ENCODE data around the gene IFIT1. TPM values are rescaled to one million over a fixed set of nuclear protein-coding genes. Genes with fewer than 3 reads are reported as not detected.
A peak's percentile ranks its signal among the peaks of the same experiment; 100 is the strongest.
"Not testable (repeated sequence)": the region's sequence is repeated elsewhere in the genome, so short reads cannot be mapped to it uniquely, and the experiment has no call there.

Gene IFIT1
- total RNA-seq, 1 donor from 2014 or later: 5.7 TPM

DNA sequence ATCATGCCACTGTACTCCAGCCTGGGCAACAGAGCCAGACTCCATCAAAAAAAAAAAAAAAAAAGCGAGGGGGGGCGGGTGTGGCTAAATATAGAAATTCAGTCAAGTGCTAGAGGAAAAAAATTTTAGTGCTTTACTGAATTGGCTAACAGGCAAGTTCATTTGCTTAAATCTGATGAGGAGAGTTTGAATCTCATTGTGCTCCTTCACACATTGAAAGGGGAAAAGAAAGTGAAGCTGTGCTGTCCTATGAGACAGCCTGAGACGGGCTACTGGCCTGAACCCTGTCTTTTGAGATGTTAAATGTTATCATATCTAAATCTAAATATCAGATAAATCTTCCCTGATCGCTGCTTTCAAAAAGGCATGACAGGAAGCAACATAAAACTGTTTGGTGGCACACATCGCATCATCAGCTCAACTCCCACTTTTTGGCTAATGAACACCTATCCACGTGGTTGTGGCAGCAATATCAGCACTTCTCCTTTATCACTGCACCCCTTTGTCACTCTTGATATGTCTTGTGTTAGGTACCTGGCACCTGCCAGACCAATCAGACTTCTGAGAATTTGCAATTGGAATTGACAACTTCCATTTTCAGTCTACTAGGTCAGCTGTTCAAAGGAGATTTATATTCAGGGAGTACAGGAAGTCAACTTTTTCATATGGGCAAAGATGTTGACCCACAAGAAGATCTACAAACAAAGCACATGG is 28.5 kb upstream of the IFIT1 start:
- FAIRE-seq: no peak
- no peak for DNase-seq (ENCODE audit: low spot score in 2 of 2)

- FAIRE-seq: no peak
- DNase-seq (ENCODE audit: low spot score in 2 of 2): no peak
Observed at GRCh38 chr10:89364531-89364930, 27.9 kb upstream of the IFIT1 start.

DNA sequence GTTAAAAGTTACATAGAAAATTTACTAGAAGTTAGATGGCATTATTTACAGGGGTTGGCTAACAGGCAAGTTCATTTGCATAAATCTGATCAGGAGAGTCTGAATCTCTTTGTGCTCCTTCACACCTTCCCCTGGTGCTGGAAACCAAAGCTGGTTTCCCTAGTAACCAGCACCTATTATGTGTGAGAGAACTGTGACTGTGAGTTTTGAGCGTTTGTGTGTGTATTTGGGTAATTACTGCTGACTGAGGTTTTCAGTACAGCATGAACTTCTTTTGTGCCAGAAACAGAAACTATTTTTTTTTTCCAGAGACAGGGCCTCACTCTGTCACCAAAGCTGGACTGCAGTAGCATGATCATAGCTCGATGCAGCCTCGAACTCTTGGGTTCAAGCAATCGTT is 24.9 kb upstream of the IFIT1 start:
- FAIRE-seq (no peak), DNase-seq (ENCODE audit: low spot score in 2 of 2) (no peak)

GRCh38 chr10:89368129-89368528 is 24.3 kb upstream of the IFIT1 start:
- FAIRE-seq: no peak
- DNase-seq (ENCODE audit: low spot score in 2 of 2): no peak

DNA sequence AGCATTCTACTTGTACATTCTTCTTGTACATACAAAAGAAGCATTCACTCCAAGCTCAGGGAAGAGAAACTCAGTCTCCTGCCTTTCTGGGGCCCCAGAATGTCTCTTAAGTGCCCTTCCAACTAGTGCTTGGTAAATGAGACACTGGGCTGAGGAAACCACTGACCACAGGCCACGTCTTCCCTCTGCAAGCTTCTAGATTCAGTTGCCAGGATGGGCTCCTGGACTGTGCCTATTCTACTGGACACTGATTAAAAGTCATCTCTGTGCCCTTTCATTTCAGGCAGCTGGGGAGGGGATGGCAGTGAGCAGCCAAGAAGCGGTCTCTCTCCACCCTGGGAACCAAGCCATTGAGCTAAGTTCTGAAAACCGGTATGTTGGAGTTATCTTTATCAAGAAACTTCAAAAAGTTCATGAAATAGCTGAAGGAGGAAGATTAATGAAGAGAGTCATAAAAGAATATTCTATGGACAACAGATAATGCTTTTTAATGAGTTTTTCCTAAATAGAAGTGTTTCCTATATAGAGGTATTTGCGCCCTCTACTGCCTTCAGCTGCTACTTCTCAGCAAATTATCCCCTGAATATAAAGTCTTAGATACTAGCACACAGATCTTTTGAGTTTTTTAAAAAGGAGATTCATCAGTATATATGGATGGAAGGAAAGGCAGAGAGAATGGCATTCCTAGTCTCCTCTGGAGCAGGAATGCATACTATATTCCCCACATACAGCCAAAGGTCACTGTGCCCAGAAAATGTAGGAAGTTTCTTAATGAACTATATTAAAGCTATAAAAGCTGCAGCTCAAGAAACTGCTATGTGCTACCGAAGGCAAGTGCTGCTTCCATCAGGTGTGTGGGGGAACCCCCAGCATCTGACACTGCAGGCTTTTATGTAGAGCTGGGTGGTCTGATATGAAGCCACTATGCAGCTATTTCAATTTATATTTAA is 23.0 kb upstream of the IFIT1 start:
- DNase-seq (ENCODE audit: low spot score in 2 of 2) (no peak), FAIRE-seq (no peak)

DNA sequence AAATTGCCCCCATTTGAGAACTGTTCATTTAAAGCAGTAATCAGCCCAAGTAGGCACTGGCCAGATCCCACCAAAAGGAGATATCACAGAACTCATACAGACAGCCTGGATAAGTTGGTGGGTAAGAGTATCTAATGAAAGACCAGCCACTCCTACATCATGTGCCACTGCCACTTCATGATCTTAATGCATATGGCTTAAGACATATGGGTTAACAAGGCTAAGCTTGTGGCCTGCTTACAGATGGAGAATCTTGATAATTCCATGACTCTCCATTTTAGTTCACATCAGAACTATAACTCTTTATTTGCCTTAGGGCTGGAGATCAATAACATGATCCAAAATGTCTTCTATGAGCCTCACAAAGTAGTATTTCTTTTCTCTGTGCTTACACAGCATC is 21.3 kb upstream of the IFIT1 start:
- DNase-seq (ENCODE audit: low spot score in 2 of 2) (no peak), FAIRE-seq (no peak)

DNA sequence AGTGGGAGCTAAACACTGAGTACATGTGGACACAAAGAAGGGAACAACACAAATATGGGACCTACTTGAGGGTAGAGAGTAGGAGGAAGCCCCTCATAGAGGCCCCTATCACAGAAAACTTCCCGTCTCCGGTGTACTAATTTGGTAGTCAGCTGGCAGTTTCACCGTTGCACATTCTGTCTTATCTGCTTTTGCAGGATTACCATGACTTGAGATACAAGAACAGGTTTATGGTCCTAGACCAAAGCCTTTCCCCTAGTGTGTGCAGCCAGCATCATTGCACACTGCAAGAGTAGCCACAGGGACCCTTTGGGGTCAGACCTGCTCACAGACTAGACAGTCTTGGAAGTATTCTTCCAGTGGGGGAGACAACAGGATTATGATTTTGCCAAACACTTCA is 20.4 kb upstream of the IFIT1 start:
- FAIRE-seq: no peak
- DNase-seq (ENCODE audit: low spot score in 2 of 2): no peak

DNA sequence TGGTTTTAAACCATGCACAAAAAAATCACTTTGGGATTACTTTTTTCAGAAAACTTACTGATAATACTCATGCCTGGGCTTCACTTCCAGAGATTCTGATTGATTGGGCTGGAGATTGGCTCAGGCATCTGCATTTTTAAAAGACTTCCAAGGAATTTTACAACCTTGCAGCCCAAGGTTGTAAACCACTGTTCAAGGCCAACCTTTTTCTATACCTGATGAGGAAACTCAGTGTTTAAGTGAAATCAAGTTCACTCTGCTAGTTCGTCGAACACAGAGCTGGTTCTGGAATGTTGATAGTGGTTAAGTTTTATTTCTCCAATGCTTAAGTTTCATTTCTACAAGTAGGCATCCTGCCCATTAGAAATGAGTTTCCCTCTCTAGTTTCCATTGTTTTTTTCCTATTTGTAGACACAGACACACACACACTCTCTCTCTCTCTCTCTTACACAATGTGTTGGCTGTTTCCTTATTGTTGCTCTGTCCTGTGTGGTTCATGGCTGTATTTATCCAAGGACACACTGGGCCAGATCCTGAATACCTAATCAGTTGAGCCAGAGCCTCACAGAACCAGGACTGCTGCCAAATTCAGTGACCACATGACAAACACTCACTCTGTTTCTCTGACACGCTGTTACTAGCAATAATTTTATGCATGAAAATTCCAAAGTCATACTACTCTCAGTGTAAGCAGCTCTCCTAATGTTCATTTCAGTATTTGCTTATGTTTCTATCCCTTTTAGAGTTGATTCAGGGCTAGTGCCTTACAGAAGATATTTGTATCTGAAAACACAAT is 18.3 kb upstream of the IFIT1 start:
- peak; percentile 49 to 66 for DNase-seq (ENCODE audit: low spot score in 2 of 2)
- FAIRE-seq: peak; percentile 94

DNA sequence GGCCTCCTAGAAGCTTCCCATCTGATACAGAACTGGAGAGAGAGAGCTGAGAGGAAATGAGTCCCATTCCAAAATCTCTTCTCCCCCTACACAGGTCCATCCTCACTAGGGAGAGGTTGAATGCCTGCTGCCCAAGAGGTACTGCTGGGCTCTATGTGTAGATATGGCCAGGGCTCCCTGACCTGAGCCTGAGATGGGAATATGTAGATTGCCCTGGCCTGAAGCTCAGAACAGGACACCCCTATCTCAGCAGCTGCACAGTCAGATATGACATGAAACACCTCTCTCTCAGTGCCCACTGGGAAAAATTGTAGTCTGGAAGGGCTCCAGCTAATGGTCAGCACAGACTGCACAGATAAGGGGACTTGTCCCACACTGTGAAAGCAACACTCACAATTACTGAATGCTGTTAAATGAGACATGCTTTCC is 17.7 kb upstream of the IFIT1 start:
- DNase-seq (ENCODE audit: low spot score in 2 of 2) (no peak), FAIRE-seq (no peak)

DNA sequence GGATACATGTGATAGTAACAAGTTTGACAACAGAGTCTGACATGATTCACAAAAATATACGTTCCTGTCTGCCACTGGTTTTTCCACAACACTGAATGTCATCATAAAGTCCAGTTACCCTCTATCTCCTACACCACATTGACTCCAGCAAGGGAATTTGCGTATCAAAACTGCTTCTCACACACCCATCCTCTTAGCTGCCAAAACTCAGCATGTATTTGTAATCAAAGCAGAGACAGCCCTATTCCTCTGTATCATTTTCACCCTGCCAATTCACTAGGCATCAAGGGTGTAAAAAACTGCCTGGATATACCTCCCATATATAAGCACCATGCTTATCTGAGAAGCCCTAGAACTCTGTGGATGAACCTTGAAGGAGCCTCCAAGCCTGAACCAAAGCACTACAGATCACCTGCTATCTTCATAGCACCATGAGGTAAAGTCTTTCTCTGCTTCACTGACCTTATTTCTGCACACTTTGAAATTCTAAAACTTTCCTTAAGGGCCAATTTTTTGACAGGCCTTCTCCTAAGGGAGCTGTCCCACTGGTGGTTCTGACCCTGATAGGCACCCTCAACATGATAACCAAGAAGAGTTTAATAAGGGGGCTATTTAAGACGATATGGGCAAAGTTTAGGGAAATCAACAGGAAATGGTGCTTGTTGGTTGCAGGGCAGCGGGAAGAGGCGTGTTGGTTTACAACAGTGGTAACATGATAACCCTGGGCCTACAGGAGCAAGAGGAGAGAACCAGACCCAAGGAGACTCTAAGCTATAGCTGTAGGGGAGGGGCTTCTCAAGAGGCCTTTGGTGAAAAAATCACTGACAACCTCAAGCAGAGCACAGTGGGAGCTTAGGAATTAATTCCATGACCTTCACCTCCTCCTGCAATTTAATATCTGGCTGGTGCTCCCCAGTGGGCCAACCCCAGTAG is 14.5 kb upstream of the IFIT1 start, which contains the start of gene IFIT1B:
TSS of gene IFIT1B (plus strand) at position 352 of the 933 bp plus-strand sequence. CDS start at position 432, 80 bp downstream.
- DNase-seq (ENCODE audit: low spot score in 2 of 2) (no peak), FAIRE-seq (no peak)

DNA sequence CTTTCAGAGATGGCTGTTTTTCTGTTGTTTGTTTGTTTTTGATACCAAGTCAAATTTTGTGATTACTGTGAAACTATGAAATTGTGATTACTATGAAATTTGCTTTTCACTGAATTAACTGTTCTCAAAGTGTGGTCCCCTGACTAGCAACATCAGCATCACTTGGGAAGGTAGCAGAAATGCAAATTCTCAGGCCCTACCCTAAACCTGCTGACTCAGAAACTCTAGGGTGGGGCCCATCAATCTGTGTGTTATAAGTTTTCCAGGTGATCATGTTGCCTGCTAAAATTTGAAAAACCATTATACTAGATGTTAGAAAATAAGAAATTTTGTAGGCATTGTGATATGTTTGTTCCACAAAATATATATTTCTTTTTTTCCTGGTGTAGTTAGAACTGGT is 13.3 kb upstream of the IFIT1 start:
- FAIRE-seq (no peak), DNase-seq (ENCODE audit: low spot score in 2 of 2) (no peak)

DNA sequence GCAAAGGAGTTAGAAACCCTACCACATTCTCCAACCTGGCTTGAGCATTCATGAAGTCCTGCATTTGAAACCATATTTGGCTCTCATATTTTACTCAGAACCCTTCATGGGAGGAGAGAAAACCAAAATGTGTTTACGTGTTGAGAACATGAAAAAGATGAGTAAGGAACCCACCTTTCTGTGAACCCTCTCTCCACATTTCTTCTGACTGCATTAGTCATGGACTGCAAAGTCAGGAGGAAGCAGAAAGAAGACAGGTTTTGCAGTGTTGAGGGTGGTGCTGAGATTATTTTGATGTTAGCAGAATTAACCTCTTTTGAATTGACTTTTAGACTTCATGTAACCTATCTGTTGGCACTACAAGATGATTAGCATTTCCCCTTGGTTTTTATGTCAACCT is 9.7 kb upstream of the IFIT1 start:
- FAIRE-seq (no peak), DNase-seq (ENCODE audit: low spot score in 2 of 2) (no peak)

GRCh38 chr10:89384474-89385340 is 7.7 kb upstream of the IFIT1 start:
- FAIRE-seq (no peak), DNase-seq (ENCODE audit: low spot score in 2 of 2) (no peak)

DNA sequence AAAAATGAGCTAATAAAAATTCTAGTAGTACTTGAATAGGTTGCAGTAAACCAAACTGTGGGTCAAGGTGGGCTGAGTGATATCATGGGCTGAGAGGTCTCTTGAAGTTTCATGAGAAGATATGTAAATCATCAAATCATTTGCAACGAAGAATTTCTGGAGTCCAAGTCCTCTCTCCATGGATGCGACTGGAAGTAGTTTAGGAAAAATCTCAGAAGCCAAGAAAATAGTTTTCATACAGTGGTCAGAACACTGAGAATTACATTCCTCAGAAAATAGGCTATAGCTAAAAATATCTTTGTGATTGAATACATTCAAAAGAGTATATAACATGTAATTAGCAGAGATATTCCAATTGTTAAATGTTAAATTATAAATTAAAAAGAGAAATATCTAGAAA is 3.6 kb upstream of the IFIT1 start:
- DNase-seq (ENCODE audit: low spot score in 2 of 2) (no peak), FAIRE-seq (no peak)

- no peak for FAIRE-seq
Observed at GRCh38 chr10:89389254-89389653, 3.2 kb upstream of the IFIT1 start.

DNA sequence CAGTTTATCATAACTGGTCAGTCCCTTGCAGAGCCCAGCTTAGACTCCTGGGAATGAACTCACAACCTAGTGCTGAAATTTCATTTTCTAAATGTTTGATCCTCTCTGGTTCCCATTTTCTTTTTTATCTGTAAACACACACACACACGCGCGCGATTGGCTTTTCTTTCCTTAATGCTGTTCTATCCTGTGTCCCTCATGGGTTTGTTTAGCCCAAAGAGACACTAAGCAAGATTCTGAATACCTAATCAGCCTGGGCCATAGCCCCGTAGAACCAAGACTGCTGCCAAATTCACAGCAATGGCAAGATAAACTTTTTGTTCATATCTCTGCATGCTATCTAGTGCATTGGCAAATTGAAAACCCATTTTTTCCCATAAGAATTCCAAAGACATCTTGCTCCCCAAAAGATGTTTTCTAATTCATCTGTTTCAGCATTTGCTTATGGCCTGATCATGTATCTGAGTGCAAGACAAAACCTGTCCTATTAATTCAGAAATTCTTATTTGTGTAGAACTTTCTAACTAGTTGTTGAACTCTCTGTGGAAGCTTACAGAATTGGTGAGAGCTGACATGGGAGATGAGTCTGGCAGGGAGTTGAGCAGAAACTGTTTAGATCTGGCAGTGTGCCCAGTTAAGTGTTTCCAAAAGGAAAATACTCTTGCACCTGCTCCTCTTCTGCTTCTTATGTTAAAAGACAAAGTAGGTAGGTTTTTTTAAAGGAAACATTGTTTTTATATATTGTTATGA is 1.8 kb upstream of the IFIT1 start:
- no peak for DNase-seq (ENCODE audit: low spot score in 2 of 2)
- no peak for FAIRE-seq

More at GRCh38 chr10:89389254-89389653, 3.2 kb upstream of the IFIT1 start:
- no peak for DNase-seq (ENCODE audit: low spot score in 2 of 2)

- FAIRE-seq; DNase-seq (ENCODE audit: low spot score in 2 of 2): not testable (repeated sequence)
Observed at GRCh38 chr10:89391226-89391576, 1.2 kb upstream of the IFIT1 start.

DNA sequence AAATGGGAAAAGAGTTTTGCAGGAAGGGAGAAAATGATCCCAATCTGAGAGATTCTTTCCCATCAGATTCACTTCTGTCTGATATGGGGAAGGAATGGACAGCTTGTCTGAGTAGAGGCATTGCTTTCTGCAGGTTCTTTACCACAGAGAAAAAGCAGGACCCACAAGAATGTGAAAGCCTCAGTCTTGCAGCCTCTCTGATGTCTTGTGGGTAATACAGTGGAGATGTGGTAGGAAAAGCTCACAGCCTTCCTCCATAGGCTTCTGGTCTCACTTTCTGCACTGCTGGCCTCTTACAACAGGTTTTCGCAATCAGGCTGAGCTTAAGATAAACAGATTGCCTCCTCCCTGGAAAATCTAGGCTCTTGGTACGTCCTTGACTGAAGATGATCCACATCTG is 551 bp downstream of the IFIT1 start:
- DNase-seq (ENCODE audit: low spot score in 2 of 2): no peak
- no peak for FAIRE-seq
